ENCODE results near the gene TSPEAR. TPM values are rescaled to one million over a fixed set of nuclear protein-coding genes. Genes with fewer than 3 reads are reported as not detected.
A peak's percentile ranks its signal among the peaks of the same experiment; 100 is the strongest.

The TSPEAR gene
- total and polyA plus RNA-seq, 2 of the 13 experiments (the other 11 are each of a cell fraction or from before 2014, with no cell fraction given), result 0.07 to 0.32 TPM

- TF ChIP-seq SOX13 (IDR thresholded peaks at IDR 0.05) (no peak), SOX13 (CRISPR knock-in tag; conservative IDR thresholded peaks at IDR 0.05 in 1 of 2, IDR thresholded peaks at IDR 0.05 in 1 of 2) (no peak; a peak in 1 of 4 replicates), UBTF (CRISPR knock-in tag; IDR thresholded peaks at IDR 0.05) (peak; percentile 55; the same call in 1 of the 2 replicates), ZNF225 (CRISPR knock-in tag; IDR thresholded peaks at IDR 0.05) (no peak), GFI1 (CRISPR knock-in tag; IDR thresholded peaks at IDR 0.05; ENCODE audit: borderline replicate concordance) (0 out of 2 replicates have a peak, but pooled peaks have one; percentile 33), ZNF557 (CRISPR knock-in tag; IDR thresholded peaks at IDR 0.05) (no peak; the same call in 1 of the 2 replicates), WIZ (CRISPR knock-in tag; IDR thresholded peaks at IDR 0.05) (no peak), HMGXB3 (CRISPR knock-in tag; IDR thresholded peaks at IDR 0.05; ENCODE audit: borderline replicate concordance) (no peak; the same call in 1 of the 2 replicates), ZFYVE20 (CRISPR knock-in tag; IDR thresholded peaks at IDR 0.05; ENCODE audit: borderline replicate concordance, low read depth) (no peak), TFDP1 (CRISPR knock-in tag; IDR thresholded peaks at IDR 0.05; ENCODE audit: borderline replicate concordance) (no peak), ZNF253 (CRISPR knock-in tag; IDR thresholded peaks at IDR 0.05; ENCODE audit: borderline replicate concordance) (0 out of 2 replicates have a peak, but pooled peaks have one; percentile 41), HNRNPH1 (optimal IDR thresholded peaks at IDR 0.05; ENCODE audit: low read depth, low read length) (no peak), ZMYM3 (CRISPR knock-in tag; IDR thresholded peaks at IDR 0.05) (no peak), HNRNPK (IDR thresholded peaks at IDR 0.05; ENCODE audit: low read depth, low read length, poor library complexity, severe bottlenecking) (no peak), CREB3 (CRISPR knock-in tag; IDR thresholded peaks at IDR 0.05) (no peak), ZNF282 (IDR thresholded peaks at IDR 0.05; ENCODE audit: partially characterized antibody) (no peak), SKI (IDR thresholded peaks at IDR 0.05; ENCODE audit: partially characterized antibody) (no peak), ZNF333 (CRISPR knock-in tag; IDR thresholded peaks at IDR 0.05; ENCODE audit: borderline replicate concordance) (no peak), SRSF4 (IDR thresholded peaks at IDR 0.05; ENCODE audit: low read depth, low read length, poor library complexity, severe bottlenecking) (no peak)
Observed at GRCh38 chr21:44506279-44507255, 204.8 kb downstream of the TSPEAR start (continued).
